HEK293 (cell line): ENCODE data around the gene IST1.
A peak's percentile ranks its signal among the peaks of the same experiment; 100 is the strongest.

Experiments used
- HOXA7 ChIP-seq: sonication (generic); formaldehyde crosslinking; IDR thresholded peaks from 2 replicates; pipeline ENCODE4 v1.8.1; 2022; ENCODE audit warnings: missing genetic modification reagents, borderline replicate concordance
- HOXD13 ChIP-seq: sonication (generic); formaldehyde crosslinking; IDR thresholded peaks from 2 replicates; pipeline ENCODE4 v1.8.0; 2022; ENCODE audit warnings: missing genetic modification reagents, borderline replicate concordance
- KLF16 ChIP-seq: fragments of 450-650 bp; formaldehyde crosslinking; IDR thresholded peaks from 2 replicates; pipeline ENCODE4 v1.5.1; 2017; ENCODE audit warnings: missing biosample characterization, missing genetic modification characterization
- KLF7 ChIP-seq: fragments of 450-650 bp; formaldehyde crosslinking; IDR thresholded peaks from 2 replicates; pipeline ENCODE4 v1.5.1; 2016; ENCODE audit warnings: missing biosample characterization, missing genetic modification characterization, borderline replicate concordance
- KLF8 ChIP-seq: fragments of 450-650 bp; formaldehyde crosslinking; IDR thresholded peaks from 2 replicates; pipeline ENCODE4 v1.5.1; 2016; ENCODE audit warnings: missing biosample characterization, missing genetic modification characterization
- RBAK ChIP-seq: fragments of 450-650 bp; formaldehyde crosslinking; IDR thresholded peaks from 2 replicates; pipeline ENCODE4 v1.5.1; 2016; ENCODE audit warnings: missing biosample characterization, missing genetic modification characterization
- REPIN1 ChIP-seq: fragments of 450-650 bp; formaldehyde crosslinking; IDR thresholded peaks from 2 replicates; pipeline ENCODE4 v1.5.1; 2017; ENCODE audit warnings: missing biosample characterization, missing genetic modification characterization, low read depth
- SCRT1 ChIP-seq: fragments of 450-650 bp; formaldehyde crosslinking; IDR thresholded peaks from 2 replicates; pipeline ENCODE4 v1.5.1; 2016; ENCODE audit warnings: missing biosample characterization, missing genetic modification characterization, borderline replicate concordance
- SP3 ChIP-seq: fragments of 450-650 bp; formaldehyde crosslinking; IDR thresholded peaks from 2 replicates; pipeline ENCODE4 v1.5.1; 2016; ENCODE audit warnings: missing biosample characterization, missing genetic modification characterization
- YY2 ChIP-seq: fragments of 450-650 bp; formaldehyde crosslinking; IDR thresholded peaks from 2 replicates; pipeline ENCODE4 v1.5.1; 2016; ENCODE audit warnings: missing biosample characterization, missing genetic modification characterization
- ZBTB17 ChIP-seq: fragments of 450-650 bp; formaldehyde crosslinking; IDR thresholded peaks from 2 replicates; pipeline ENCODE4 v1.5.1; 2016; ENCODE audit warnings: missing biosample characterization, missing genetic modification characterization
- ZBTB20 ChIP-seq: fragments of 450-650 bp; formaldehyde crosslinking; IDR thresholded peaks from 2 replicates; pipeline ENCODE4 v1.5.1; 2016; ENCODE audit warnings: missing biosample characterization, missing genetic modification characterization
- ZBTB48 ChIP-seq: fragments of 450-650 bp; formaldehyde crosslinking; IDR thresholded peaks from 2 replicates; pipeline ENCODE4 v1.5.1; 2016; ENCODE audit warnings: missing biosample characterization, missing genetic modification characterization
- ZNF132 ChIP-seq: fragments of 450-650 bp; formaldehyde crosslinking; IDR thresholded peaks from 2 replicates; pipeline ENCODE4 v1.5.1; 2017; ENCODE audit warnings: missing biosample characterization, missing genetic modification characterization, borderline replicate concordance
- ZNF16 ChIP-seq: fragments of 450-650 bp; formaldehyde crosslinking; IDR thresholded peaks from 2 replicates; pipeline ENCODE4 v1.5.1; 2016; ENCODE audit warnings: low read depth, missing biosample characterization, missing genetic modification characterization
- ZNF211 ChIP-seq: fragments of 450-650 bp; formaldehyde crosslinking; IDR thresholded peaks from 2 replicates; pipeline ENCODE4 v1.5.1; 2016; ENCODE audit warnings: low read depth, missing biosample characterization, missing genetic modification characterization
- ZNF26 ChIP-seq: fragments of 450-650 bp; formaldehyde crosslinking; IDR thresholded peaks from 2 replicates; pipeline ENCODE4 v1.5.1; 2016; ENCODE audit warnings: missing biosample characterization, missing genetic modification characterization
- ZNF354C ChIP-seq: fragments of 450-650 bp; formaldehyde crosslinking; IDR thresholded peaks from 2 replicates; pipeline ENCODE4 v1.5.1; 2016; ENCODE audit warnings: missing biosample characterization, missing genetic modification characterization, low read depth, borderline replicate concordance
- ZNF585B ChIP-seq: fragments of 450-650 bp; formaldehyde crosslinking; IDR thresholded peaks from 2 replicates; pipeline ENCODE4 v1.5.1; 2016; ENCODE audit warnings: missing biosample characterization, missing genetic modification characterization
- ZNF623 ChIP-seq: fragments of 450-650 bp; formaldehyde crosslinking; IDR thresholded peaks from 2 replicates; pipeline ENCODE4 v1.5.1; 2016; ENCODE audit warnings: missing biosample characterization, missing genetic modification characterization
- ZNF654 ChIP-seq: fragments of 450-650 bp; formaldehyde crosslinking; IDR thresholded peaks from 2 replicates; pipeline ENCODE4 v1.5.1; 2016; ENCODE audit warnings: low read depth, missing biosample characterization, missing genetic modification characterization
- ZNF677 ChIP-seq: fragments of 450-650 bp; IDR thresholded peaks from 2 replicates; pipeline ENCODE4 v1.5.0; 2018; ENCODE audit warnings: missing biosample characterization, mild to moderate bottlenecking, missing genetic modification characterization, moderate library complexity
- ZNF777 ChIP-seq: fragments of 450-650 bp; formaldehyde crosslinking; IDR thresholded peaks from 2 replicates; pipeline ENCODE4 v1.5.1; 2017; ENCODE audit warnings: missing biosample characterization, missing genetic modification characterization, borderline replicate concordance
- ZNF785 ChIP-seq: fragments of 450-650 bp; formaldehyde crosslinking; IDR thresholded peaks from 2 replicates; pipeline ENCODE4 v1.5.1; 2016; ENCODE audit warnings: missing biosample characterization, missing genetic modification characterization
- ZSCAN18 ChIP-seq: fragments of 450-650 bp; formaldehyde crosslinking; IDR thresholded peaks from 2 replicates; pipeline ENCODE4 v1.5.1; 2016; ENCODE audit warnings: missing biosample characterization, missing genetic modification characterization
- TF ChIP-seq, protein P1 (sequence below): fragments of 450-650 bp; formaldehyde crosslinking; IDR thresholded peaks from 2 replicates; pipeline ENCODE4 v1.5.1; 2016; ENCODE audit warnings: missing biosample characterization, missing genetic modification characterization
- TF ChIP-seq, protein P2 (sequence below): fragments of 450-650 bp; IDR thresholded peaks from 2 replicates; pipeline ENCODE4 v1.5.1; 2018; ENCODE audit warnings: missing biosample characterization, missing genetic modification characterization
- TF ChIP-seq, protein P3 (sequence below): fragments of 450-650 bp; formaldehyde crosslinking; optimal IDR thresholded peaks from 2 replicates; pipeline ENCODE3; 2016; ENCODE audit warnings: missing biosample characterization, mild to moderate bottlenecking, missing genetic modification characterization
- TF ChIP-seq, protein P4 (sequence below): fragments of 450-650 bp; formaldehyde crosslinking; IDR thresholded peaks from 2 replicates; pipeline ENCODE4 v1.5.1; 2016; ENCODE audit warnings: missing biosample characterization, missing genetic modification characterization

IST1 gene

DNA sequence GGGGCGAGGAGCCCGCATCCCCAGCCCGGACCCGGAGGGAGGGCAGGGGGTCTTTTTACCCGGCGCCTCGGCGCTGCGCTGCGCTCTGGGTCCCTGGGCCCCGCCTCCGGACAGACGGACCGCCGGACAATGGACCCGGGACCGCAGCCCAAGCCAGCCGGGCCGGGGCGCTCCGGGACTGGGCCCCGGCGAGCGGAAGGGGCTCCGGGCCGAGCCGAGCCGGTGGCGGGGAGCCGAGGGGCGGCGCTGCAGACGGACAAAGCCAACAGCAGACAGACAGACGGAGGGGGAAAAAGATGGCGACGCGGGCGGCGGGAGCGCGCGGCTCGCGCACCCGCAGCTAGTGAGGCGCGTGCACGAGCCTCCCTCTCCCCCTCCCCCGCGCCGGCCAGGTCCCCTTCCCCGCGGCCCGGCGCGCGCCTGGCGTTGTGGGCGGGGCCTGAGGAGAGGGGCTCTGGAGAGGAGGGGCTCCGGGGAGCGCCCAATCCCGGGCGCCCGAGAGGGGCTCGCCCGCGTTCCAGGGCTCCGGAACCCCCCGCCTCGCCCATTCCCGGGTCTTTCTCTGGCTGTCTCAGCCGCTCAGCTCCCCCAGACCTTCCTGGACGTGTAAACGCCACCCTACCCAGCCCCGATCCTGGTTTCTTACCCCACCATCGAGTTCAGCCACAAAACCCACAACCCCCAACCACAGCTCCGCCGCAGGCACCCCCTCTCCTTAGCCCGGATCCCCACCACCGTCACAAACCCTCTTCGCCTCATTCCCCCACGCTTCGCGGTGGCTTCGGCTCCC, 11.3 kb upstream of the IST1 start, which contains the start of gene ZNF821 (continued):
- TF ChIP-seq, protein P1, sequence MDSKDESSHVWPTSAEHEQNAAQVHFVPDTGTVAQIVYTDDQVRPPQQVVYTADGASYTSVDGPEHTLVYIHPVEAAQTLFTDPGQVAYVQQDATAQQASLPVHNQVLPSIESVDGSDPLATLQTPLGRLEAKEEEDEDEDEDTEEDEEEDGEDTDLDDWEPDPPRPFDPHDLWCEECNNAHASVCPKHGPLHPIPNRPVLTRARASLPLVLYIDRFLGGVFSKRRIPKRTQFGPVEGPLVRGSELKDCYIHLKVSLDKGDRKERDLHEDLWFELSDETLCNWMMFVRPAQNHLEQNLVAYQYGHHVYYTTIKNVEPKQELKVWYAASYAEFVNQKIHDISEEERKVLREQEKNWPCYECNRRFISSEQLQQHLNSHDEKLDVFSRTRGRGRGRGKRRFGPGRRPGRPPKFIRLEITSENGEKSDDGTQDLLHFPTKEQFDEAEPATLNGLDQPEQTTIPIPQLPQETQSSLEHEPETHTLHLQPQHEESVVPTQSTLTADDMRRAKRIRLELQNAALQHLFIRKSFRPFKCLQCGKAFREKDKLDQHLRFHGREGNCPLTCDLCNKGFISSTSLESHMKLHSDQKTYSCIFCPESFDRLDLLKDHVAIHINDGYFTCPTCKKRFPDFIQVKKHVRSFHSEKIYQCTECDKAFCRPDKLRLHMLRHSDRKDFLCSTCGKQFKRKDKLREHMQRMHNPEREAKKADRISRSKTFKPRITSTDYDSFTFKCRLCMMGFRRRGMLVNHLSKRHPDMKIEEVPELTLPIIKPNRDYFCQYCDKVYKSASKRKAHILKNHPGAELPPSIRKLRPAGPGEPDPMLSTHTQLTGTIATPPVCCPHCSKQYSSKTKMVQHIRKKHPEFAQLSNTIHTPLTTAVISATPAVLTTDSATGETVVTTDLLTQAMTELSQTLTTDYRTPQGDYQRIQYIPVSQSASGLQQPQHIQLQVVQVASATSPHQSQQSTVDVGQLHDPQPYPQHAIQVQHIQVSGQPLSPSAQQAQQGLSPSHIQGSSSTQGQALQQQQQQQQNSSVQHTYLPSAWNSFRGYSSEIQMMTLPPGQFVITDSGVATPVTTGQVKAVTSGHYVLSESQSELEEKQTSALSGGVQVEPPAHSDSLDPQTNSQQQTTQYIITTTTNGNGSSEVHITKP = peak; percentile 98
- TF ChIP-seq ZNF785 (tag by site-specific recombination) (no peak), ZNF654 (tag by site-specific recombination) (no peak), SP3 (tag by site-specific recombination) (peak; percentile 59), HOXD13 (CRISPR knock-in tag) (no peak), KLF7 (no peak), ZBTB20 (tag by site-specific recombination) (peak; percentile 100), ZBTB17 (tag by site-specific recombination) (no peak), ZSCAN18 (no peak), ZNF211 (tag by site-specific recombination) (no peak), ZNF354C (tag by site-specific recombination) (no peak), ZNF585B (tag by site-specific recombination) (no peak), ZNF16 (no peak), ZNF26 (no peak), SCRT1 (tag by site-specific recombination) (no peak), ZNF677 (peak; percentile 41; the same call in 1 of the 2 replicates), ZBTB48 (tag by site-specific recombination) (no peak), YY2 (no peak), ZNF623 (no peak), KLF8 (tag by site-specific recombination) (peak; percentile 53; the same call in 1 of the 2 replicates), ZNF132 (tag by site-specific recombination) (no peak), ZNF777 (tag by site-specific recombination) (peak; percentile 80), HOXA7 (CRISPR knock-in tag) (no peak), RBAK (tag by site-specific recombination) (no peak), KLF16 (tag by site-specific recombination) (peak; percentile 55; the same call in 1 of the 2 replicates), REPIN1 (tag by site-specific recombination) (no peak)
- TF ChIP-seq, protein P2, sequence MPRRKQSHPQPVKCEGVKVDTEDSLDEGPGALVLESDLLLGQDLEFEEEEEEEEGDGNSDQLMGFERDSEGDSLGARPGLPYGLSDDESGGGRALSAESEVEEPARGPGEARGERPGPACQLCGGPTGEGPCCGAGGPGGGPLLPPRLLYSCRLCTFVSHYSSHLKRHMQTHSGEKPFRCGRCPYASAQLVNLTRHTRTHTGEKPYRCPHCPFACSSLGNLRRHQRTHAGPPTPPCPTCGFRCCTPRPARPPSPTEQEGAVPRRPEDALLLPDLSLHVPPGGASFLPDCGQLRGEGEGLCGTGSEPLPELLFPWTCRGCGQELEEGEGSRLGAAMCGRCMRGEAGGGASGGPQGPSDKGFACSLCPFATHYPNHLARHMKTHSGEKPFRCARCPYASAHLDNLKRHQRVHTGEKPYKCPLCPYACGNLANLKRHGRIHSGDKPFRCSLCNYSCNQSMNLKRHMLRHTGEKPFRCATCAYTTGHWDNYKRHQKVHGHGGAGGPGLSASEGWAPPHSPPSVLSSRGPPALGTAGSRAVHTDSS = no peak
- TF ChIP-seq, protein P3, sequence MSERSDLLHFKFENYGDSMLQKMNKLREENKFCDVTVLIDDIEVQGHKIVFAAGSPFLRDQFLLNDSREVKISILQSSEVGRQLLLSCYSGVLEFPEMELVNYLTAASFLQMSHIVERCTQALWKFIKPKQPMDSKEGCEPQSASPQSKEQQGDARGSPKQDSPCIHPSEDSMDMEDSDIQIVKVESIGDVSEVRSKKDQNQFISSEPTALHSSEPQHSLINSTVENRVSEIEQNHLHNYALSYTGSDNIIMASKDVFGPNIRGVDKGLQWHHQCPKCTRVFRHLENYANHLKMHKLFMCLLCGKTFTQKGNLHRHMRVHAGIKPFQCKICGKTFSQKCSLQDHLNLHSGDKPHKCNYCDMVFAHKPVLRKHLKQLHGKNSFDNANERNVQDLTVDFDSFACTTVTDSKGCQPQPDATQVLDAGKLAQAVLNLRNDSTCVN (tag by site-specific recombination) = peak; percentile 73
- TF ChIP-seq, protein P4, sequence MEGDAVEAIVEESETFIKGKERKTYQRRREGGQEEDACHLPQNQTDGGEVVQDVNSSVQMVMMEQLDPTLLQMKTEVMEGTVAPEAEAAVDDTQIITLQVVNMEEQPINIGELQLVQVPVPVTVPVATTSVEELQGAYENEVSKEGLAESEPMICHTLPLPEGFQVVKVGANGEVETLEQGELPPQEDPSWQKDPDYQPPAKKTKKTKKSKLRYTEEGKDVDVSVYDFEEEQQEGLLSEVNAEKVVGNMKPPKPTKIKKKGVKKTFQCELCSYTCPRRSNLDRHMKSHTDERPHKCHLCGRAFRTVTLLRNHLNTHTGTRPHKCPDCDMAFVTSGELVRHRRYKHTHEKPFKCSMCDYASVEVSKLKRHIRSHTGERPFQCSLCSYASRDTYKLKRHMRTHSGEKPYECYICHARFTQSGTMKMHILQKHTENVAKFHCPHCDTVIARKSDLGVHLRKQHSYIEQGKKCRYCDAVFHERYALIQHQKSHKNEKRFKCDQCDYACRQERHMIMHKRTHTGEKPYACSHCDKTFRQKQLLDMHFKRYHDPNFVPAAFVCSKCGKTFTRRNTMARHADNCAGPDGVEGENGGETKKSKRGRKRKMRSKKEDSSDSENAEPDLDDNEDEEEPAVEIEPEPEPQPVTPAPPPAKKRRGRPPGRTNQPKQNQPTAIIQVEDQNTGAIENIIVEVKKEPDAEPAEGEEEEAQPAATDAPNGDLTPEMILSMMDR = no peak
